ENCODE results near the gene CNIH4. TPM values are rescaled to one million over a fixed set of nuclear protein-coding genes. Genes with fewer than 3 reads are reported as not detected.
"Not testable (repeated sequence)": the region's sequence is repeated elsewhere in the genome, so short reads cannot be mapped to it uniquely, and the experiment has no call there.

Gene CNIH4
- total and polyA plus RNA-seq, 10 of the 15 experiments (the other 5 are each of a cell fraction or from before 2014, with no cell fraction given): 23.2 to 173 (median 51.4) TPM

- FAIRE-seq: peak; percentile 61
- H3K9ac ChIP-seq (ENCODE audit: control insufficient read depth, insufficient read depth, low read length): no peak overlapping the region
- peaks cover 5 to 36% of the 10 kb centered on the region in 2 experiments for H3K36me3 ChIP-seq (ENCODE audit: control insufficient read depth in 2 of 2, insufficient read depth in 2 of 2, low read length in 1 of 2)
- H3K79me2 ChIP-seq (ENCODE audit: control insufficient read depth, insufficient read depth, low read length): peaks cover 28% of the 10 kb centered on the region
- in situ Hi-C loops (cut with MboI): no loop called here
- intact Hi-C loops (cut with micrococcal nuclease; ENCODE audit: unreplicated experiment): loop anchor here (5.0 kb wide), 1 partner anchor 38 kb away; no protein-coding TSS in a partner anchor
- no peaks in the 10 kb centered on the region for H3K9me3 ChIP-seq (replicated peaks; ENCODE audit: control insufficient read depth, insufficient read depth, low read length)
- SMC1A ChIA-PET (ENCODE audit: uncharacterized antibody, unreplicated experiment): interaction anchor here (0.9 to 1.6 kb wide), 3 partner anchors 11 to 309 kb away, joined by 3 to 5 read pairs (median 4); no protein-coding TSS in a partner anchor
- ATAC-seq: peak; percentile 36
- 0 out of 2 replicates have a peak overlapping the region, but pooled peaks have one; percentile 13 for H3K27ac ChIP-seq (ENCODE audit: control insufficient read depth, insufficient read depth)
- H2AFZ ChIP-seq (ENCODE audit: control insufficient read depth, low read depth, low read length): no peak overlapping the region
- TF ChIP-seq ZNF217 (IDR thresholded peaks at IDR 0.05) (no peak), RAD51 (IDR thresholded peaks at IDR 0.05) (peak; percentile 39; the same call in 1 of the 2 replicates), MTA2 (IDR thresholded peaks at IDR 0.05; ENCODE audit: low read depth) (peak; percentile 56)
- CTCF ChIA-PET: interaction anchor here (1.2 to 1.4 kb wide), 2 partner anchors 12 to 21 kb away, joined by 3 to 5 read pairs; no protein-coding TSS in a partner anchor
- H3K4me2 ChIP-seq (ENCODE audit: control insufficient read depth, insufficient read depth): peak overlapping the region; percentile 30; the same call in 1 of the 2 replicates
- no peak for DNase-seq (ENCODE audit: low read depth, low spot score)
- BruUV-seq (replicated peaks): TSS peak; percentile 12
- RAD21 ChIA-PET (ENCODE audit: unreplicated experiment): interaction anchor here (1.1 to 1.5 kb wide), 2 partner anchors 46 to 61 kb away, joined by 4 read pairs; no protein-coding TSS in a partner anchor
- H3K4me3 ChIP-seq: no peak overlapping the region
- H4K20me1 ChIP-seq (ENCODE audit: control insufficient read depth, insufficient read depth): no peaks in the 10 kb centered on the region
- 17% methylated on average over 6 of the region's 6 CpGs for WGBS (ENCODE audit: insufficient coverage, insufficient replicate concordance, low lambda C conversion rate, missing lambda C conversion rate)
- H3K27me3 ChIP-seq (replicated peaks in 1 of 2; ENCODE audit: control insufficient read depth in 2 of 2, insufficient read depth in 2 of 2, low read length in 1 of 2): no peaks in the 10 kb centered on the region
- POLR2A ChIA-PET: interaction anchor here (1.0 to 1.5 kb wide), 2 partner anchors 9 to 30 kb away, joined by 3 to 4 read pairs; partner anchors contain the start of gene WDR26
- H3K4me1 ChIP-seq (ENCODE audit: control insufficient read depth, insufficient read depth, low read length): peaks cover 7% of the 10 kb centered on the region; the same call in 1 of the 2 replicates
Observed at GRCh38 chr1:224425279-224425884, 68.7 kb downstream of the CNIH4 start.

GRCh38 chr1:224426869-224427268, 70.2 kb downstream of the CNIH4 start:
- ChIA-PET CTCF (interaction anchor here (1.1 to 7.7 kb wide), 2 partner anchors 15 to 30 kb away, joined by 3 to 48 read pairs; no protein-coding TSS in a partner anchor), POLR2A (interaction anchor here (0.7 to 1.2 kb wide), 3 partner anchors 11 to 1672 kb away, joined by 3 to 7 read pairs (median 3); no protein-coding TSS in a partner anchor), SMC1A (ENCODE audit: uncharacterized antibody, unreplicated experiment) (interaction anchor here (1.6 kb wide), 1 partner anchor 23 kb away, joined by 5 read pairs; no protein-coding TSS in a partner anchor)
- in situ Hi-C loops (cut with MboI); H2AFZ ChIP-seq (ENCODE audit: control insufficient read depth, low read depth, low read length); FAIRE-seq; H3K4me2 ChIP-seq (ENCODE audit: control insufficient read depth, insufficient read depth); H3K27ac ChIP-seq (ENCODE audit: control insufficient read depth, insufficient read depth); H3K4me3 ChIP-seq; RAD21 ChIA-PET (ENCODE audit: unreplicated experiment); DNase-seq (ENCODE audit: low read depth, low spot score); H4K20me1 ChIP-seq (ENCODE audit: control insufficient read depth, insufficient read depth); ATAC-seq; H3K9me3 ChIP-seq (replicated peaks; ENCODE audit: control insufficient read depth, insufficient read depth, low read length); H3K27me3 ChIP-seq (replicated peaks in 1 of 2; ENCODE audit: control insufficient read depth in 2 of 2, insufficient read depth in 2 of 2, low read length in 1 of 2); H3K9ac ChIP-seq (ENCODE audit: control insufficient read depth, insufficient read depth, low read length); BruUV-seq (replicated peaks): not testable (repeated sequence)
- peaks cover 13% of the 10 kb centered on the region for H3K4me1 ChIP-seq (ENCODE audit: control insufficient read depth, insufficient read depth, low read length)
- peaks cover 42% of the 10 kb centered on the region for H3K79me2 ChIP-seq (ENCODE audit: control insufficient read depth, insufficient read depth, low read length)
- peaks cover 2 to 29% of the 10 kb centered on the region in 2 experiments for H3K36me3 ChIP-seq (ENCODE audit: control insufficient read depth in 2 of 2, insufficient read depth in 2 of 2, low read length in 1 of 2)
- WGBS (ENCODE audit: insufficient coverage, insufficient replicate concordance, low lambda C conversion rate, missing lambda C conversion rate): 90% methylated on average over 8 of the region's 8 CpGs
- intact Hi-C loops (cut with micrococcal nuclease; ENCODE audit: unreplicated experiment): loop anchor here (5.0 kb wide), 1 partner anchor 40 kb away; no protein-coding TSS in a partner anchor
